Right lobe of liver (tissue), 6 donors: Measurements from ENCODE around the gene KCTD13. TPM values are rescaled to one million over a fixed set of nuclear protein-coding genes. Genes with fewer than 3 reads are reported as not detected.

ENCODE experiments used
- ATAC-seq, 4 donors: fragments of 200-7000 bp; cut with Tn5 transposase; one replicate each; pipeline ENCODE4 v1.9.1; 2020; ENCODE audit warnings: mild to moderate bottlenecking in 4 of 4, moderate library complexity in 4 of 4
- DNase-seq, 3 donors: peaks; one replicate each; pipeline ENCODE4 v3.0.0-alpha.2; 2020
- H3K27ac ChIP-seq, 3 donors: fragments of 200-600 bp; one replicate each; pipeline ENCODE4 v1.8.0; 2022
- H3K27me3 ChIP-seq, 2 donors: fragments of 200-600 bp; one replicate each; pipeline ENCODE4 v1.8.0; 2022
- H3K36me3 ChIP-seq, 4 donors: fragments of 200-600 bp; sonication (generic) in 1 of 4; one replicate each; pipeline versions ENCODE4 v1.5.1 to v1.8.0; 2017 to 2022; ENCODE audit warnings: control low read depth in 1 of 4
- H3K4me1 ChIP-seq, 4 donors: fragments of 200-600 bp; sonication (generic) in 1 of 4; one replicate each; pipeline versions ENCODE4 v1.5.1 to v1.8.0; 2017 to 2022; ENCODE audit warnings: control low read depth in 1 of 4
- H3K4me3 ChIP-seq, 3 donors: fragments of 200-600 bp; one replicate each; pipeline ENCODE4 v1.8.0; 2022
- H3K9me3 ChIP-seq, 4 donors: fragments of 200-600 bp; sonication (generic) in 1 of 4; one replicate each; pipeline versions ENCODE4 v1.5.1 to v1.8.0; 2017 to 2022; ENCODE audit warnings: control low read depth in 1 of 4
- POLR2A ChIP-seq: fragments of 450-650 bp; IDR thresholded peaks from one replicate; pipeline ENCODE4 v1.6.1; 2017; ENCODE audit warnings: antibody characterized with exemption, mild to moderate bottlenecking
- WGBS: methylation state at CpG from one replicate; pipeline ENCODE4 v1.1.6; 2018; ENCODE audit warnings: low coverage, low lambda C conversion rate; ENCODE audit not compliant: insufficient coverage; ENCODE audit errors: missing lambda C conversion rate; 5-methylcytosine and 5-hydroxymethylcytosine counted together
- intact Hi-C, 2 donors: fragments of 100-400 bp; cut with DNase I; formaldehyde crosslinking; loops; one replicate each; pipeline versions ENCODE4 v1.11.2 to v1.14.1; 2022
- total RNA-seq, 6 experiments: library from RNA; depleted of rRNA in 2 of 6; stranded (reverse); fragments of >200 nt in 2 of 6; fragmentation: NEBNext Ultra II Directional in 3 of 6; extraction: Animal tissue kit (Norgen Biotek cat#: 25700) in 3 of 6; gene quantifications; one replicate each; pipeline versions ENCODE4 v1.1.0 to v1.2.4, GENCODE V29; 2016 to 2023
- TF ChIP-seq, protein P1 (sequence below), 4 donors: fragments of 200-600 bp in 3 of 4; fragments of 450-650 bp in 1 of 4; IDR thresholded peaks; one replicate each; pipeline versions ENCODE4 v1.5.1 to v1.8.0; 2016 to 2022; ENCODE audit warnings: antibody characterized with exemption in 4 of 4, mild to moderate bottlenecking in 2 of 4
- donor health status: DM: no; HTN: yes; CAD: no.
- donor health status: DM: no; HTN: no; CAD: no.
- donor health status: DM: no; HTN: no; CAD: no.
- donor health status: DM: no; HTN: yes; CAD: no.
- donor health status: DM: no; HTN: yes; CAD: no.

Gene KCTD13
- total RNA-seq, 6 experiments from 2014 or later, result 5.4 to 13.5 (median 7.2) TPM

DNA sequence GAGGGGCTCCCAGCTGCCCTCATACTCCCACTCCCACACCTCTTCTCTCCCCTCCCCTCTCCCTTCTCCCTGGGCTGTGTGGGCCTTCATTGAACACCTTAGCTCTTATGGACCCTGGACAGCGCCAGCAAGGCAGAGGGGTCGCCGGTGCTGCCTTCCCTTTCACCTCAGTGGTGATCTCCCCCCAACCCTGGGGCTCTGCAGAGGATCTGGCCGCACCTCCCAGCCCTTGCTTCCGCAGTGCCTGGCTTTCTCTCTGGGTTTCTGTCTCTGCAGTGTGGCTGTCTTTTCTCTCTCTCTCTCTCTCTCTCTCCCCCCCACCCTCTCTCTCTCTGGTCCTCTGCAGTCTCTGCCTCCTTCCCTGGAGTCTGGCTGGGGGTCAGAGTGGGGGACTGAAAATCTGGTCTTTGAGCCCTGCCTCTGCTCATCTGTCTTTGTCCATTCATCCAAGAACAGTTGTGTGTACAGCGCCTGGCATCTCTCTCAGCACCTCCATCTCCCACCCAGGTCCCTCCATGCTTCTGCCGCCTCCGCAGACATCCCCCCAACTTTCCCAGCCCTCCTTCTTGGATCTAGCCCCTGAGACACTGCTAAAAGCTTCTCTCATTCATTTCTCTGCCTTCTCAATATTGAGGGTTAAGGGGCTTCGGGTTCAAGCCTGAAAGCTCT lies 27.8 kb downstream of the KCTD13 start:
- intact Hi-C loops, result no loop called here
- 5% methylated on average over 9 of the region's 9 CpGs for WGBS
- no peak overlapping the region for H3K27ac ChIP-seq
- ATAC-seq, result no peak
- no peaks in the 10 kb centered on the region for H3K4me1 ChIP-seq
- H3K4me3 ChIP-seq, result no peak overlapping the region
- no peaks in the 10 kb centered on the region for H3K9me3 ChIP-seq
- TF ChIP-seq, protein P1, sequence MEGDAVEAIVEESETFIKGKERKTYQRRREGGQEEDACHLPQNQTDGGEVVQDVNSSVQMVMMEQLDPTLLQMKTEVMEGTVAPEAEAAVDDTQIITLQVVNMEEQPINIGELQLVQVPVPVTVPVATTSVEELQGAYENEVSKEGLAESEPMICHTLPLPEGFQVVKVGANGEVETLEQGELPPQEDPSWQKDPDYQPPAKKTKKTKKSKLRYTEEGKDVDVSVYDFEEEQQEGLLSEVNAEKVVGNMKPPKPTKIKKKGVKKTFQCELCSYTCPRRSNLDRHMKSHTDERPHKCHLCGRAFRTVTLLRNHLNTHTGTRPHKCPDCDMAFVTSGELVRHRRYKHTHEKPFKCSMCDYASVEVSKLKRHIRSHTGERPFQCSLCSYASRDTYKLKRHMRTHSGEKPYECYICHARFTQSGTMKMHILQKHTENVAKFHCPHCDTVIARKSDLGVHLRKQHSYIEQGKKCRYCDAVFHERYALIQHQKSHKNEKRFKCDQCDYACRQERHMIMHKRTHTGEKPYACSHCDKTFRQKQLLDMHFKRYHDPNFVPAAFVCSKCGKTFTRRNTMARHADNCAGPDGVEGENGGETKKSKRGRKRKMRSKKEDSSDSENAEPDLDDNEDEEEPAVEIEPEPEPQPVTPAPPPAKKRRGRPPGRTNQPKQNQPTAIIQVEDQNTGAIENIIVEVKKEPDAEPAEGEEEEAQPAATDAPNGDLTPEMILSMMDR (IDR thresholded peaks at IDR 0.05), result no peak
- TF ChIP-seq POLR2A, result no peak
- H3K36me3 ChIP-seq, result no peaks in the 10 kb centered on the region
- no peaks in the 10 kb centered on the region for H3K27me3 ChIP-seq
- no peak for DNase-seq

DNA sequence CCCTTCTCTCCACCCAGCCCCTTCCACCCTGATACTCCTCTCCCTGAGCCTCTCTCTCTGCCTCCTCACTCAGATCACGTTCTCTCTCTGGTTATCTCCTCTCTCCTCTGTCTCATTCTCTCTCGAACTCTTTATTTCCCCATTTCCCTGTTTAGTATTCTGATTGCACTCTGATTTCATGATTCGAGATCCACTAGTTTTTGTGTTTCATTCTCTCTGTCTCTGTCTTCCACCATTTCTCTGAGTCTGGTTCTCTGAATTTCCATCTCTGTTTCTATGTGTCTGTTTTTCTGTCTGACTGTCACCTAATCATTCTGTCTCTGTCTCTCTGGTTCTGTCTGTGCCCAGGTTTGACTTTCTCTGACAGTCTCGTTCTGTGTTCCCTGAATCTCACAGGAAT lies 28.7 kb downstream of the KCTD13 start:
- no peak for DNase-seq
- WGBS, result 25% methylated on average over 4 of the region's 4 CpGs
- intact Hi-C loops, result no loop called here
- no peaks in the 10 kb centered on the region for H3K4me1 ChIP-seq
- TF ChIP-seq, protein P1 (IDR thresholded peaks at IDR 0.05), result no peak
- TF ChIP-seq POLR2A, result no peak
- H3K36me3 ChIP-seq, result no peaks in the 10 kb centered on the region
- H3K9me3 ChIP-seq, result no peaks in the 10 kb centered on the region
- ATAC-seq, result no peak
- H3K27ac ChIP-seq, result no peak overlapping the region
- no peaks in the 10 kb centered on the region for H3K27me3 ChIP-seq
- no peak overlapping the region for H3K4me3 ChIP-seq

DNA sequence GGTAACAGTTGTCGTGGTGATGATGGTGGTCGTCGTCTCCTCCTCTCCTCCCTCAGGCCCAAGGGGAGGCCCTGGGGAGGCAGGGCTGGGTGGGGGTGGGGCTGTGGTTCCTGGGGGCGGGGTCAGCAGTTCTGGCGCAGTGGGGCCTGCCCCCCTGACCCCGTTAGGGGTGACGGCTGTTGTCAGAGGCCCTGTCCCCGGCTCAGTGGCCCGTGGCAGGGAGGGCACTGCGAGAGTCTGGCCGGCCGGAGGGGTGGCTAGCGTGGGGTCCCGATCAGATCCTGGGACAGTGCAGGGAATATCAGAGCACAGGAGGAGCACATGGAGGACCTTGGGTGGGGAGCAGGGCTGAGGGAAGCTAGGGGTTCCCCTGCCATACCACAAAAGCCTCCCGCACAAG lies 29.2 kb downstream of the KCTD13 start:
- H3K27me3 ChIP-seq, result no peaks in the 10 kb centered on the region
- H3K4me3 ChIP-seq, result no peak overlapping the region

DNA sequence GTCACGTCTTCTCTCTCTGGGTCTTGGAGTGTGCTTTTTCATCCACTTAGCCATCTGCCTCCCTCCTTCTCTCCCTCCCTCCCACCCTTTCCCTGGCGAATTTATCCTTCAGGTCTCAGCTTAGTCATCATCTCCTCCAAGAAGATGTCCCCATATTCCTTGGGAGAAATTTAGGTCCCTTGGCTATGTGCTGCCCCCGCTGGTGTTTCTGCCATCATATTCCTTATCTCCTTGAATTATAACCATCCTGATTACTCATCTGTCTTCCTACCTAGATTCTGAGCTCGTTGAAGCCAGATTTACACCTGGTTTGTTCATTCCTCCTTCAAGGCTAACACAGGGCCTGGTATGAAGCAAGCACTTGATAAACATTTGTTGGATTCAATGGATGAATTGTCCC lies 31.7 kb downstream of the KCTD13 start:
- Histone ChIP-seq H3K9me3 (no peaks in the 10 kb centered on the region), H3K4me3 (no peak overlapping the region), H3K27me3 (no peaks in the 10 kb centered on the region), H3K27ac (no peak overlapping the region), H3K4me1 (no peaks in the 10 kb centered on the region), H3K36me3 (no peaks in the 10 kb centered on the region)
- WGBS, result 47% methylated on average over 3 of the region's 4 CpGs
- no peak for DNase-seq
- ATAC-seq, result no peak
- intact Hi-C loops, result no loop called here
- no peak for TF ChIP-seq POLR2A
- TF ChIP-seq, protein P1 (IDR thresholded peaks at IDR 0.05), result no peak

More for the DNA sequence above, 29.2 kb downstream of the KCTD13 start:
- 35% methylated on average over 5 of the region's 15 CpGs for WGBS
- H3K9me3 ChIP-seq, result no peaks in the 10 kb centered on the region
- H3K36me3 ChIP-seq, result no peaks in the 10 kb centered on the region
- no peak overlapping the region for H3K27ac ChIP-seq
- no peak for DNase-seq
- no peaks in the 10 kb centered on the region for H3K4me1 ChIP-seq
- ATAC-seq, result no peak
- intact Hi-C loops, result no loop called here
- no peak for TF ChIP-seq POLR2A
- TF ChIP-seq, protein P1 (IDR thresholded peaks at IDR 0.05), result no peak
